ENCODE results near the gene ADAM12.
"Not testable (repeated sequence)": the region's sequence is repeated elsewhere in the genome, so short reads cannot be mapped to it uniquely, and the experiment has no call there.

ADAM12 gene

GRCh38 chr10:126391192-126391885 lies 3.1 kb upstream of the ADAM12 start:
- Histone ChIP-seq H3K9me3 (ENCODE audit: control insufficient read depth, low read length) (no peaks in the 10 kb centered on the region), H3K4me1 (ENCODE audit: control insufficient read depth, insufficient read depth, low read length) (no peaks in the 10 kb centered on the region), H3K4me3 (ENCODE audit: insufficient read depth, low read depth, low read length) (no peak overlapping the region), H3K27me3 (ENCODE audit: control insufficient read depth, insufficient read depth, low read length, poor library complexity, severe bottlenecking) (peaks cover 27% of the 10 kb centered on the region), H3K36me3 (ENCODE audit: control insufficient read depth, insufficient read depth, low read length) (no peaks in the 10 kb centered on the region), H3K27ac (ENCODE audit: insufficient read depth, low read depth, low read length, poor library complexity, severe bottlenecking) (no peak overlapping the region)
- 76 to 85% methylated on average over 9 of the region's 9 CpGs for WGBS, 2 experiments

GRCh38 chr10:126390324-126390723 lies 2.0 kb upstream of the ADAM12 start:
- H3K27me3 ChIP-seq (ENCODE audit: control insufficient read depth, insufficient read depth, low read length, poor library complexity, severe bottlenecking): peaks cover 27% of the 10 kb centered on the region
- no peak overlapping the region for H3K27ac ChIP-seq (ENCODE audit: insufficient read depth, low read depth, low read length, poor library complexity, severe bottlenecking)
- no peak overlapping the region for H3K4me3 ChIP-seq (ENCODE audit: insufficient read depth, low read depth, low read length)
- H3K36me3 ChIP-seq (ENCODE audit: control insufficient read depth, insufficient read depth, low read length): no peaks in the 10 kb centered on the region
- H3K4me1 ChIP-seq (ENCODE audit: control insufficient read depth, insufficient read depth, low read length): no peaks in the 10 kb centered on the region
- WGBS, 2 experiments: 94% methylated on average over 4 of the region's 4 CpGs
- H3K9me3 ChIP-seq (ENCODE audit: control insufficient read depth, low read length): no peaks in the 10 kb centered on the region

GRCh38 chr10:126387041-126387921 lies 996 bp downstream of the ADAM12 start:
- Histone ChIP-seq H3K27me3 (ENCODE audit: control insufficient read depth, insufficient read depth, low read length, poor library complexity, severe bottlenecking) (peaks cover 27% of the 10 kb centered on the region), H3K4me3 (ENCODE audit: insufficient read depth, low read depth, low read length) (peak overlapping the region; percentile 56), H3K9me3 (ENCODE audit: control insufficient read depth, low read length) (no peaks in the 10 kb centered on the region), H3K27ac (ENCODE audit: insufficient read depth, low read depth, low read length, poor library complexity, severe bottlenecking) (no peak overlapping the region), H3K36me3 (ENCODE audit: control insufficient read depth, insufficient read depth, low read length) (no peaks in the 10 kb centered on the region), H3K4me1 (ENCODE audit: control insufficient read depth, insufficient read depth, low read length) (no peaks in the 10 kb centered on the region)
- 2% methylated on average over 50 of the region's 50 CpGs for WGBS, 2 experiments

GRCh38 chr10:126384269-126384873 lies 3.9 kb downstream of the ADAM12 start:
- WGBS, 2 experiments: 88 to 93% methylated on average over 4 to 5 of the region's 5 CpGs

GRCh38 chr10:126380352-126381076 lies 7.8 kb downstream of the ADAM12 start:
- Histone ChIP-seq H3K4me1 (ENCODE audit: control insufficient read depth, insufficient read depth, low read length) (no peaks in the 10 kb centered on the region), H3K36me3 (ENCODE audit: control insufficient read depth, insufficient read depth, low read length) (no peaks in the 10 kb centered on the region), H3K27me3 (ENCODE audit: control insufficient read depth, insufficient read depth, low read length, poor library complexity, severe bottlenecking) (no peaks in the 10 kb centered on the region), H3K4me3 (ENCODE audit: insufficient read depth, low read depth, low read length) (no peak overlapping the region), H3K9me3 (ENCODE audit: control insufficient read depth, low read length) (no peaks in the 10 kb centered on the region), H3K27ac (ENCODE audit: insufficient read depth, low read depth, low read length, poor library complexity, severe bottlenecking) (no peak overlapping the region)
- 94 to 97% methylated on average over 2 to 7 of the region's 7 CpGs for WGBS, 2 experiments

More at GRCh38 chr10:126384269-126384873, 3.9 kb downstream of the ADAM12 start:
- peaks cover 23% of the 10 kb centered on the region for H3K27me3 ChIP-seq (ENCODE audit: control insufficient read depth, insufficient read depth, low read length, poor library complexity, severe bottlenecking)
- H3K4me3 ChIP-seq (ENCODE audit: insufficient read depth, low read depth, low read length): no peak overlapping the region
- H3K36me3 ChIP-seq (ENCODE audit: control insufficient read depth, insufficient read depth, low read length): no peaks in the 10 kb centered on the region
- H3K9me3 ChIP-seq (ENCODE audit: control insufficient read depth, low read length): no peaks in the 10 kb centered on the region
- no peaks in the 10 kb centered on the region for H3K4me1 ChIP-seq (ENCODE audit: control insufficient read depth, insufficient read depth, low read length)
- H3K27ac ChIP-seq (ENCODE audit: insufficient read depth, low read depth, low read length, poor library complexity, severe bottlenecking): no peak overlapping the region

GRCh38 chr10:126379166-126379565 lies 9.1 kb downstream of the ADAM12 start:
- not testable (repeated sequence) for H3K27me3 ChIP-seq (ENCODE audit: control insufficient read depth, insufficient read depth, low read length, poor library complexity, severe bottlenecking); H3K4me3 ChIP-seq (ENCODE audit: insufficient read depth, low read depth, low read length); H3K4me1 ChIP-seq (ENCODE audit: control insufficient read depth, insufficient read depth, low read length); H3K27ac ChIP-seq (ENCODE audit: insufficient read depth, low read depth, low read length, poor library complexity, severe bottlenecking); H3K9me3 ChIP-seq (ENCODE audit: control insufficient read depth, low read length); H3K36me3 ChIP-seq (ENCODE audit: control insufficient read depth, insufficient read depth, low read length)
- WGBS, 2 experiments: 93 to 95% methylated on average over 3 of the region's 3 CpGs

GRCh38 chr10:126376956-126377355 lies 11.3 kb downstream of the ADAM12 start:
- 94 to 96% methylated on average over 2 of the region's 2 CpGs for WGBS, 2 experiments
- H3K36me3 ChIP-seq (ENCODE audit: control insufficient read depth, insufficient read depth, low read length): no peaks in the 10 kb centered on the region
- H3K4me1 ChIP-seq (ENCODE audit: control insufficient read depth, insufficient read depth, low read length): no peaks in the 10 kb centered on the region

GRCh38 chr10:126375926-126376554 lies 12.2 kb downstream of the ADAM12 start:
- Histone ChIP-seq H3K4me3 (ENCODE audit: insufficient read depth, low read depth, low read length) (no peak overlapping the region), H3K27me3 (ENCODE audit: control insufficient read depth, insufficient read depth, low read length, poor library complexity, severe bottlenecking) (no peaks in the 10 kb centered on the region), H3K27ac (ENCODE audit: insufficient read depth, low read depth, low read length, poor library complexity, severe bottlenecking) (no peak overlapping the region), H3K9me3 (ENCODE audit: control insufficient read depth, low read length) (no peaks in the 10 kb centered on the region), H3K36me3 (ENCODE audit: control insufficient read depth, insufficient read depth, low read length) (no peaks in the 10 kb centered on the region), H3K4me1 (ENCODE audit: control insufficient read depth, insufficient read depth, low read length) (no peaks in the 10 kb centered on the region)
- WGBS, 2 experiments: 88 to 100% methylated on average over 1 of the region's 1 CpG

More at GRCh38 chr10:126376956-126377355, 11.3 kb downstream of the ADAM12 start:
- no peak overlapping the region for H3K27ac ChIP-seq (ENCODE audit: insufficient read depth, low read depth, low read length, poor library complexity, severe bottlenecking)
- H3K9me3 ChIP-seq (ENCODE audit: control insufficient read depth, low read length): no peaks in the 10 kb centered on the region
- no peaks in the 10 kb centered on the region for H3K27me3 ChIP-seq (ENCODE audit: control insufficient read depth, insufficient read depth, low read length, poor library complexity, severe bottlenecking)
- no peak overlapping the region for H3K4me3 ChIP-seq (ENCODE audit: insufficient read depth, low read depth, low read length)

- H3K4me1 ChIP-seq (ENCODE audit: control insufficient read depth, insufficient read depth, low read length): no peaks in the 10 kb centered on the region
- no peak overlapping the region for H3K27ac ChIP-seq (ENCODE audit: insufficient read depth, low read depth, low read length, poor library complexity, severe bottlenecking)
- H3K9me3 ChIP-seq (ENCODE audit: control insufficient read depth, low read length): no peaks in the 10 kb centered on the region
- no peak overlapping the region for H3K4me3 ChIP-seq (ENCODE audit: insufficient read depth, low read depth, low read length)
- H3K36me3 ChIP-seq (ENCODE audit: control insufficient read depth, insufficient read depth, low read length): no peaks in the 10 kb centered on the region
- no peaks in the 10 kb centered on the region for H3K27me3 ChIP-seq (ENCODE audit: control insufficient read depth, insufficient read depth, low read length, poor library complexity, severe bottlenecking)
Observed at GRCh38 chr10:126375299-126375698, 13.0 kb downstream of the ADAM12 start.

All from ectodermal cell (in vitro differentiated cells).